ENCODE measurements around the gene TEKT5. TPM values are rescaled to one million over a fixed set of nuclear protein-coding genes. Genes with fewer than 3 reads are reported as not detected.

Gene TEKT5
- 0.07 and 0.50 TPM in 2 replicates for total RNA-seq (ENCODE audit: low replicate concordance)

DNA sequence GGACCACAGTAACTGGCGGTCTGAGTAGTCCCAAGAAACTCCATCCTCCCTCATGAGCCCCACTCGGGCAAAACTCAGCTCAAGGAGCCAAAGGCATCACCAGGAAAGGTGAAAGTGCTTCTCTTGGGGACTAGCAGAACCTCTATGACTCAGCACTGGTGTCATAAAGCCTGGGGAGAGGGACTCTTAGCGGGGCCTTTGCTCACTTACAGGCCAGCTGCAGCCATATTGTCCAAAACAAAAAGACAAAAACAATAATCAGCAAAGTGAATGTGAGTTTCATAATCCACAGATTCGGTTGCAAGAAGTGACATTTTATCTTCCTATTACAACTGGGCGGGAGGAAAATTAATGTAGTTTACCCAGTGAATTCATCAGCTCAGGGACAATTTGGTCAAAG is at the start of gene TEKT5:
Gene TEKT5, minus strand, starts transcription at position 101 of the 400 bp plus-strand sequence. Its CDS starts 57 bp downstream, at position 44.
- no peaks in the 10 kb centered on the region for H3K9me3 Mint-ChIP-seq
- TF ChIP-seq EZH2 (IDR thresholded peaks at IDR 0.05) (no peak), CTCF (IDR thresholded peaks at IDR 0.05) (no peak), EZH2phosphoT487 (IDR thresholded peaks at IDR 0.05) (no peak)

DNA sequence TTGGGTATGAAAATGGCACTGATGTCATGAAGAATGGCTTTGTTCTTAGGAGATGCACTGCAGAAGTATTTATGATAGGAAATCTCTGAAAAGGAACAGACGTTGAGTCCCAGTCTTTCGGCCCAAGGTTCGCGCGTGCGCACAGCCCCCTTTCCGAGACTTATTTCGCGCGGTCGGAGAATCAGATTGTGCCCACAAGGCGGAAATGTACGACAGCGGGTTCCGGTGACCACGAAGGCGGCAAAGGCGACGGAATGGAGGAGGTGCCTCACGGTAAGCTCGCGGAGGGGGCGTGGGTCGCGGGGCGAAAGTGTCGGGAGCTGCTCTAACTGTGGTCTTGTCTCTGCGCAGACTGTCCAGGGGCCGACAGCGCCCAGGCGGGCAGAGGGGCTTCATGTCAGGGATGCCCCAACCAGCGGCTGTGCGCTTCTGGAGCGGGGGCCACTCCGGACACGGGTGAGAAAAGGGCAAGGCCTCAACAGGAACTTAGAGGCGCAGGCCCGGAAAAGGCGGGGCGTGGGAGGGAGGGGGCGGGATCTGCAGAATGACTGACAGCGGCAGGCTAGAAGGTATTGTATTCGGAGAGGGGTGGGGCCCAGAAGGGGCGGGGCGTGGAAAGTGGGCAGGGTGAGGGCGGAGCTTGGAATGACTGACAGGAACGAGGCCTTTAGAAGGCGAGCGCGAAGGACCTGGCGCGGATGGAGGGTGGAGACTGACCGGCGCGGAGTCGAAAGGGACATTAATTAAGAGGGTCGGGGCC is 49.1 kb upstream of the TEKT5 start, which contains the start of gene NUBP1:
Gene NUBP1, plus strand, starts transcription at position 233 of the 760 bp plus-strand sequence. Its CDS starts 22 bp downstream, at position 255.
- Histone ChIP-seq H3K27me3 (no peaks in the 10 kb centered on the region), H3K4me2 (peak within 1 kb of the TSS; percentile 76), H4K20me1 (ENCODE audit: low read depth) (no peaks in the 10 kb centered on the region), H3K36me3 (no peaks in the 10 kb centered on the region), H3K4me1 (peaks cover 9% of the 10 kb centered on the region), H2AFZ (replicated peaks) (peak within 1 kb of the TSS; percentile 87), H3F3A (ENCODE audit: low read depth) (no peaks in the 10 kb centered on the region), H3K4me3 (peak within 1 kb of the TSS; percentile 52), H3K9me3 (ENCODE audit: low read depth) (no peaks in the 10 kb centered on the region), H3K79me2 (ENCODE audit: low read depth) (no peaks in the 10 kb centered on the region), H3K27ac (peak within 1 kb of the TSS; percentile 31), H3K9ac (no peak within 1 kb of the TSS)
- Mint-ChIP-seq H3K27me3 (ENCODE audit: insufficient read depth, low read depth) (no peaks in the 10 kb centered on the region), H3K9me3 (no peaks in the 10 kb centered on the region), H3K4me1 (peaks cover 12% of the 10 kb centered on the region), H3K36me3 (no peaks in the 10 kb centered on the region), H3K4me3 (peak within 1 kb of the TSS; percentile 95), H3K27ac (peak within 1 kb of the TSS; percentile 99)
- no peak for TF ChIP-seq EZH2 (IDR thresholded peaks at IDR 0.05)
- no peak for TF ChIP-seq EZH2phosphoT487 (IDR thresholded peaks at IDR 0.05)
- no peak for TF ChIP-seq CTCF (IDR thresholded peaks at IDR 0.05)
- DNase-seq (ENCODE audit: low spot score), result peak; percentile 96

More for the DNA sequence above, at the start of gene TEKT5:
- peaks cover 14% of the 10 kb centered on the region for H3K27me3 Mint-ChIP-seq (ENCODE audit: insufficient read depth, low read depth)
- Histone ChIP-seq H3F3A (ENCODE audit: low read depth) (peaks cover 11% of the 10 kb centered on the region), H3K27ac (no peak within 1 kb of the TSS), H4K20me1 (ENCODE audit: low read depth) (no peaks in the 10 kb centered on the region), H3K4me3 (no peak within 1 kb of the TSS), H3K9me3 (ENCODE audit: low read depth) (no peaks in the 10 kb centered on the region), H2AFZ (replicated peaks) (no peak within 1 kb of the TSS), H3K79me2 (ENCODE audit: low read depth) (no peaks in the 10 kb centered on the region), H3K9ac (no peak within 1 kb of the TSS), H3K36me3 (no peaks in the 10 kb centered on the region), H3K4me2 (no peak within 1 kb of the TSS), H3K27me3 (no peaks in the 10 kb centered on the region), H3K4me1 (no peaks in the 10 kb centered on the region)
- H3K36me3 Mint-ChIP-seq, result no peaks in the 10 kb centered on the region
- no peaks in the 10 kb centered on the region for H3K4me1 Mint-ChIP-seq
- no peak for DNase-seq (ENCODE audit: low spot score)
- H3K27ac Mint-ChIP-seq, result no peak within 1 kb of the TSS
- H3K4me3 Mint-ChIP-seq, result no peak within 1 kb of the TSS

GRCh38 chr16:10743227-10743609 is 48.5 kb upstream of the TEKT5 start:
- no peak for TF ChIP-seq EZH2phosphoT487 (IDR thresholded peaks at IDR 0.05)
- TF ChIP-seq CTCF (IDR thresholded peaks at IDR 0.05), result no peak
- TF ChIP-seq EZH2 (IDR thresholded peaks at IDR 0.05), result no peak
- H3K27me3 Mint-ChIP-seq (ENCODE audit: insufficient read depth, low read depth), result no peaks in the 10 kb centered on the region
- peak overlapping the region; percentile 95 for H3K4me3 Mint-ChIP-seq
- peaks cover 15% of the 10 kb centered on the region for H3K4me1 Mint-ChIP-seq
- no peak for DNase-seq (ENCODE audit: low spot score)
- H3K27me3 ChIP-seq, result no peaks in the 10 kb centered on the region
- H3K9ac ChIP-seq, result no peak overlapping the region
- no peaks in the 10 kb centered on the region for H4K20me1 ChIP-seq (ENCODE audit: low read depth)
- no peaks in the 10 kb centered on the region for H3K36me3 ChIP-seq
- peak overlapping the region; percentile 76 for H3K4me2 ChIP-seq
- H3K4me3 ChIP-seq, result peak overlapping the region; percentile 52
- H3K36me3 Mint-ChIP-seq, result no peaks in the 10 kb centered on the region
- peak overlapping the region; percentile 87 for H2AFZ ChIP-seq (replicated peaks)
- no peaks in the 10 kb centered on the region for H3K79me2 ChIP-seq (ENCODE audit: low read depth)
- peak overlapping the region; percentile 99 for H3K27ac Mint-ChIP-seq
- no peak overlapping the region for H3K27ac ChIP-seq
- H3K9me3 ChIP-seq (ENCODE audit: low read depth), result no peaks in the 10 kb centered on the region
- H3F3A ChIP-seq (ENCODE audit: low read depth), result no peaks in the 10 kb centered on the region
- peaks cover 9% of the 10 kb centered on the region for H3K4me1 ChIP-seq
- H3K9me3 Mint-ChIP-seq, result no peaks in the 10 kb centered on the region
